GM18873 (cell line): Measurements from ENCODE around the gene BLVRA.
A peak's percentile ranks its signal among the peaks of the same experiment; 100 is the strongest.
"Not testable (repeated sequence)": the region's sequence is repeated elsewhere in the genome, so short reads cannot be mapped to it uniquely, and the experiment has no call there.

Experiments used
- ATAC-seq: cut with Tn5 transposase; IDR thresholded peaks from one replicate; pipeline ENCODE4 v1.9.1; 2021; ENCODE audit warnings: mild to moderate bottlenecking, moderate library complexity, moderate number of reproducible peaks; ENCODE audit not compliant: unreplicated experiment, low FRiP score

The BLVRA gene

GRCh38 chr7:43799605-43800004 lies 41.1 kb downstream of the BLVRA start:
- ATAC-seq, result no peak

- ATAC-seq, result no peak
Observed at GRCh38 chr7:43803865-43804264, 45.4 kb downstream of the BLVRA start.

- ATAC-seq, result no peak
Observed at GRCh38 chr7:43808410-43808809, 49.9 kb downstream of the BLVRA start.

- ATAC-seq, result not testable (repeated sequence)
Observed at GRCh38 chr7:43810195-43810941, 51.9 kb downstream of the BLVRA start.

DNA sequence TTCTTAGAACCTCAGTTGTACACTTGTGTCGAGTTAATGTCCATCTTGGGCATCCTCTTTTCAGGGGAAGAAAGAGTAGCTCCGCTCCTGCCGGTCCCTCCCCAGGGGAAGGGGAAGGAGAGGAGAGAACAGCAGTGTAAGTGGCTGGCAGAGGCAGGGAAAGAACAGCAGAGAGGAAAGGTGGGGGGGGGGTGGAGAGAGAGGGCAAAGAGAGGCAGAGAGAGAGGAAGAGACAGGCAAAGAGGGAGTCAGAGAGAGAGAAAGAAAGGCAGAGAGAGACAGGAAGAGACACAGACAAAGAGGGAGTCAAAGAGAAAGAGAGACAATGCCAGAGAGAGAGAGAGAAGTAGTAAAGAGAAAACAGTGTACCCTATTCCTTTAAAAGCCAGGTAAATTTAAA lies 56.9 kb downstream of the BLVRA start:
- no peak for ATAC-seq

GRCh38 chr7:43816046-43816797 lies 57.7 kb downstream of the BLVRA start:
- ATAC-seq, result not testable (repeated sequence)

- not testable (repeated sequence) for ATAC-seq
Observed at GRCh38 chr7:43823425-43823824, 64.9 kb downstream of the BLVRA start.

GRCh38 chr7:43823941-43824340 lies 65.5 kb downstream of the BLVRA start:
- no peak for ATAC-seq

- not testable (repeated sequence) for ATAC-seq
Observed at GRCh38 chr7:43824513-43824912, 66.0 kb downstream of the BLVRA start.

GRCh38 chr7:43824963-43825362 lies 66.5 kb downstream of the BLVRA start:
- ATAC-seq, result no peak

DNA sequence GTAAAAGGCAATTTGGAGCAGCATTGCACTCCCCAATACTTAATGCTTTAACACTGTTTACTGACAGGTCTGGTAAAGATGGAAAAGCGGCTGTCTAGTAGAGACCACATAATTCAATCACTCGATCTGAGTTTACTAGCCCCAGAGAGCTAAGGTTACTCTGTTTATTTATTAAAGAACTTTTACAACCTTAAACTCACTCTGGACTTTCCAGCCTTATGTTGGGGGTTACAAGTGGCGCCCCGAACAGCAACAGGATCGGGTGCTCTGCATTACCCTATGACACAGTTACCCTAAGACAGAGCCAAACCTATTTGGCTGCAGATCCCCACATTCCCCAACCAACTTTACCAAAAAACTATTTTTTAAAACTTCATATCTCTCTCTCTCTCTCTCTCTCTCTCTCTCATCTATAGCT lies 66.9 kb downstream of the BLVRA start:
- no peak for ATAC-seq

DNA sequence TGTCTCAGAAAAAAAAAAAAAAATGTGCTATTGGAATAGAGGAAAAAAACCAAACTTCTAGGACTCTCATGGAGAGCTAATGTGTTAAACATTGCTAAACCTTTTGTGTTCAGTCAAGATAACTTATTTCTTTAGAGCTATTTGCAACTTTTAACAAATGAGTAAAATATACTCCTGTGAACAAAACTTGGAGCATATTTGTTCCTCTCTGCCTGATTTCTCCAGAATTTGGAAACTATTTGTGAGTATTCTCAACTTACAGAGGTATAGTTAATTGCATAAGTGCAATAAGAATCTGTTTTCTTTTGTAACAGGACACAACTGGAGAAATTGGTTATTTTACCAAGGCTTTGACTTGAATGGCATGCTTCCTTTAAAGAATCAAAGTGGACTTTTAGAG lies 72.4 kb downstream of the BLVRA start:
- ATAC-seq, result not testable (repeated sequence)

DNA sequence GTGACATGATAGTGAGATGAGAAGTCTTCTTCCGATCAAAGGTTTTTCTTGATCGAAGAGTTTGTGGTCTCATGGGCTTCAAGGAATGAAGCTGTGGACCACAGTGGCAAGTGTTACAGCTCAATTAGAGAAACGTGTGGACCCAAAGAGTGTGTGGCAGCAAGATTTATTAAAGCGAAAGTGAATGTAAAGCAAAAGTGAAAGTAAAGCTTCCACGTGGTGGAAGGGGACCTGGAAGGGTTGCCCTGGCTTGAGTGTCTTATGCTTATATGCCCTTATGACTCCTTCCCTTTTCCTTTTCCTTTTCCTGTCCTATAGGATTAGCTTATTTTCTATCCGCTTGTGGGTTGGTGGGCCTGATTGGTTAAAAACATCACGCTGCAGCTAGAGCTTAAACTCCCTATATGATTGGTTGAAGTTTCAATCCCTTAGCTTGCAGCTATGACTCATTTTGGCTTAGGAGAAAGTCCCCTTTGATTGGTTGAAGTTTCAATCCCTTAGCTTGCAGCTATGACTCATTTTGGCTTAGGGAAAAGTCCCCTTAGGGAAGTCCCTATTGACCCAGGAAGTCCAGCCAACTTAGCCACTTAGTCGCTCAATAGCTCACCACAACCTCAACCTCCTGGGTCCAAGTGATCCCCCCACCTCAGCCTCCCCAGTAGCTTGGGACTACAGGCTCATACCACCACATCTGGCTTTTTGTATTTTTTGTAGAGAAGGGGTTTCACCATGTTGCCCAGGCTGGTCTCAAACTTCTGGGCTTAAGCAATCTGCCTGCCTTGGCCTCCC lies 76.2 kb downstream of the BLVRA start:
- ATAC-seq, result peak; percentile 51

DNA sequence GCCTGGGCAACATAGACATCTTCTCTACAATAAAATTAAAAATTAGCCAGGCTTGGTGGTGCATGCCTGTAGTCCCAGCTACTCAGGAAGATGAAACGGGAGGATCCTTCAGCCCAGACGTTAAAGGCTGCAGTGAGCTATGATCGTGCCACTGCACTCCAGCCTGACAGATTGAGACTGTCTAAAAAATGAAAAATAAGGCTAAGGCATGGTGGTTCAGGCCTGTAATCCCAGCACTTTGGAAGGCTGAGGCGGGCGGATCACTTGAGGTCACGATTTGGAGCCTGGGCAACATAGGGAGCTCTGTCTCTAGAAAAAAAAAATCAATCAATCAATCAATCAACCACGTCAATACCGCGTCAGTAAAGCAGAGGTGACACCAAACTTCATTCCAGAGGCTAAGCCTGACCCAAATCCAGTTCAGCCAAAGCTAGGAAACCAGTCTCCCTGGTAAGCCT lies 79.8 kb downstream of the BLVRA start:
- no peak for ATAC-seq

DNA sequence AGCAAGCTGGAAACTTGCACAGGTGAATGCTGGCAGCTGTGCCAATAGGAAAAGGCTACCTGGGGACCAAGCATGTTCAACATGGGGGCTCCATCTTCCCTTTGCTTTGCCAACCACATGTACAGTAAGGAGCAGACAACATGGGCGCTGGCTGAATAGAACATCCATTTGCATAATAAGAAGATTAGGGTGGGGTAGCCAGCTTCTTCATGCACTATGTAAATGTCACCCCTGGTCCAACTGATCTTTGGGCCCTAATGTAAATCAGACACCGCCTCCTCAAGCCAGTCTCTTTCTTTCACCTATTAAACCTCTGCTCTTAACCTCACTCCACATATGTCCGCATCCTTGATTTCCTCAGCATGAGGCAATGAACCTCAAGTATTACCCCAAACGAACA lies 84.8 kb downstream of the BLVRA start:
- no peak for ATAC-seq

- ATAC-seq, result no peak
Observed at GRCh38 chr7:43844257-43844656, 85.8 kb downstream of the BLVRA start.

GRCh38 chr7:43844662-43845061 lies 86.2 kb downstream of the BLVRA start:
- no peak for ATAC-seq

DNA sequence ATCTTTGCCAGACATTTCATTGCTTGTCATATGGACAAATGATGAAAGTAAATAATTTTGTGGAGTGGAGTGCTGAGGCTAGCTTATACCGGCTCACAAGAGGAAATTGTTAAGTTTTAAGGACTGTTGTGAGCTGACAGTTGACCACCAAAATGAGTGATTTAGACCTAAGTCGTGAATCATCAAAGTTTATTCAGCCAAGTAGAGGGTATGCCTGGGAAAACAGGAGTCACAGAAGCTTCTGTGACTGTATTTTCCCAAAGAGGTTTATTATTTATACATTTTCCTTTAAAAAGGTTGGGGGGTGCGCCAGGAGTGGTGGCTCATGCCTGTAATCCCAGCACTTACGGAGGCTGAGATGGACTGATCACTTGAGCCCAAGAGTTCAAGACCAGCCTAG lies 89.0 kb downstream of the BLVRA start:
- ATAC-seq, result no peak

DNA sequence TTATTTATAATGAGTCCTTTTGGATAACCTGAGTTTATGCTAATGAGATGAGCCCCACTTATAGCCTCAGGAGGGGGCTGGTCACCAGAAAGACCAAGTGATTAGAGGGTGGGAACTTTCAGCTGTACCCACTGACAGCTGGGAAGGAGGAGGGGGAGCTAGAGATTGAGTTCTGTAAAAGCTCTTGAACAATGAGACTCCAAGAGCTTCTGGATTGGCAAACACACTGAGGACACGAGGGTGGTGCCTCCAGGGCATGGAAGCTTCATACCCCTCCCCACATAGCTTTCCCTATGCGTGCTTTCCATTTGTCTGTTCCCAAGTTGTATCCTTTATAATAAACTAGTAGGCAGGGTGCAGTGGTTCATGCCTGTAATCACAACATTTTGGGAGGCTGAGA lies 90.6 kb downstream of the BLVRA start:
- no peak for ATAC-seq

GRCh38 chr7:43850348-43851116 lies 92.1 kb downstream of the BLVRA start:
- no peak for ATAC-seq
